Spleen (tissue), 7 donors: ENCODE measurements around the gene CDRT15.

Source experiments
- POLR2A ChIP-seq, 3 donors: fragments of 450-650 bp; IDR thresholded peaks; one replicate each; pipeline ENCODE4 v1.5.1; 2017; ENCODE audit warnings: antibody characterized with exemption in 3 of 3, mild to moderate bottlenecking in 1 of 3
- TF ChIP-seq, protein P1 (sequence below), 11 experiments: fragments of 200-600 bp in 7 of 11; fragments of 450-650 bp in 4 of 11; sonication (generic) in 4 of 11; IDR thresholded peaks in 8 of 11; conservative IDR thresholded peaks in 3 of 11; 1 replicate in 7 of 11; 2 replicates in 4 of 11; pipeline versions ENCODE4 v1.4.0 to v1.8.0; 2016 to 2021; ENCODE audit warnings: antibody characterized with exemption in 11 of 11, inconsistent platforms in 4 of 11, mild to moderate bottlenecking in 1 of 11
- donor health status: DM: no; HTN: no; CAD: no; lungs with moderate emphysema.
- donor health status: DM: no; HTN: no; CAD: no.
- donor health status: DM: no; HTN: no; CAD: no.

DNA sequence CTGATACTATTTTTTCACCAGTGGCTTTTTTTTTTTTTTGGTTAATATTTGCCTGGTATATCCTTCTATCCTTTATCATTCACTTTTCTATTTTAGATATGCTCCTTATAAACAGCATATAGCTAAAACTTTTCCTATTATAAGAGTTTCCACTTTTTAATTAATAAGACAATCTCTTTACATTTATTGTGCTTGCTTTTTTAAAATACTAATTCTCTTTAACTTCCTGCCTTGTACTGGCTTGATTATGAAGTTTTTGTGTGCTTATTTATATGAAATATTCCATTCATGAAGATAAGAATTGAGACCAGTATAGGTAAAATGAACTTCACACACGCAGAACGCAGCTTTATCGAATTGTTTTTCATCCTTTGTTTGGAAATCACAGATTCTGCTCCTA, 9.0 kb upstream of the CDRT15 start:
- TF ChIP-seq POLR2A (IDR thresholded peaks at IDR 0.05) = no peak
- TF ChIP-seq, protein P1, sequence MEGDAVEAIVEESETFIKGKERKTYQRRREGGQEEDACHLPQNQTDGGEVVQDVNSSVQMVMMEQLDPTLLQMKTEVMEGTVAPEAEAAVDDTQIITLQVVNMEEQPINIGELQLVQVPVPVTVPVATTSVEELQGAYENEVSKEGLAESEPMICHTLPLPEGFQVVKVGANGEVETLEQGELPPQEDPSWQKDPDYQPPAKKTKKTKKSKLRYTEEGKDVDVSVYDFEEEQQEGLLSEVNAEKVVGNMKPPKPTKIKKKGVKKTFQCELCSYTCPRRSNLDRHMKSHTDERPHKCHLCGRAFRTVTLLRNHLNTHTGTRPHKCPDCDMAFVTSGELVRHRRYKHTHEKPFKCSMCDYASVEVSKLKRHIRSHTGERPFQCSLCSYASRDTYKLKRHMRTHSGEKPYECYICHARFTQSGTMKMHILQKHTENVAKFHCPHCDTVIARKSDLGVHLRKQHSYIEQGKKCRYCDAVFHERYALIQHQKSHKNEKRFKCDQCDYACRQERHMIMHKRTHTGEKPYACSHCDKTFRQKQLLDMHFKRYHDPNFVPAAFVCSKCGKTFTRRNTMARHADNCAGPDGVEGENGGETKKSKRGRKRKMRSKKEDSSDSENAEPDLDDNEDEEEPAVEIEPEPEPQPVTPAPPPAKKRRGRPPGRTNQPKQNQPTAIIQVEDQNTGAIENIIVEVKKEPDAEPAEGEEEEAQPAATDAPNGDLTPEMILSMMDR (IDR thresholded peaks at IDR 0.05 in 8 of 11, conservative IDR thresholded peaks at IDR 0.05 in 3 of 11) = no peak
